HepG2 (cell line): Measurements from ENCODE around the gene C1R. TPM values are rescaled to one million over a fixed set of nuclear protein-coding genes. Genes with fewer than 3 reads are reported as not detected.

Experiments
- ATAC-seq: fragments of 200-7000 bp; cut with Tn5 transposase; 3 replicates; pipeline ENCODE4 v1.9.1; 2020; ENCODE audit warnings: mild to moderate bottlenecking, moderate library complexity
- BruUV-seq: library from RNA; stranded (reverse); fragments of 400-500 nt; replicated peaks from 2 replicates; lab custom pipeline; 2021; lab: Mats Ljungman, UMichigan
- CTCF ChIA-PET: fragments of 300-600 bp; formaldehyde crosslinking; extraction: SDS; loops from one replicate; lab custom pipeline; 2021; ENCODE audit warnings: low total read pairs, inconsistent platforms, low intra/inter-chr PET ratio; lab: Yijun Ruan, JAX
- POLR2A ChIA-PET: fragments of 350-600 bp; sonication (Branson Sonifier 250); formaldehyde crosslinking; loops from one replicate; lab custom pipeline; 2020; ENCODE audit warnings: antibody characterized with exemption, inconsistent platforms; lab: Yijun Ruan, JAX
- DNase-seq: peaks from one replicate; pipeline ENCODE4 v3.0.0-alpha.2; 2015; ENCODE audit warnings: low spot score
- FAIRE-seq: peaks from 3 replicates; lab custom pipeline; 2011; peaks lifted over from hg19 to GRCh38; lab: Jason Lieb, UNC
- H2AFZ ChIP-seq: one replicate; pipeline ENCODE4 v1.6.1; 2011; ENCODE audit warnings: low read length, inconsistent platforms
- H3K27ac ChIP-seq: fragments of 300-600 bp; 3 replicates; pipeline ENCODE4 v1.8.0; 2011; ENCODE audit warnings: mixed run types, mild to moderate bottlenecking, mixed read lengths, low read length, inconsistent platforms; ENCODE audit not compliant: insufficient read depth; ENCODE audit errors: extremely low read length
- H3K27me3 ChIP-seq, 2 experiments: fragments of 200-600 bp in 1 of 2; 2 replicates in 1 of 2; 3 replicates in 1 of 2; pipeline versions ENCODE4 v1.6.0 to v1.8.0; 2011; ENCODE audit warnings: low read length in 2 of 2, mild to moderate bottlenecking in 2 of 2, moderate library complexity in 2 of 2, inconsistent platforms in 1 of 2; ENCODE audit not compliant: insufficient read depth in 2 of 2, control insufficient read depth in 1 of 2
- H3K36me3 ChIP-seq, 2 experiments: fragments of 200-600 bp in 1 of 2; replicated peaks in 1 of 2; 2 replicates in 1 of 2; 3 replicates in 1 of 2; pipeline versions ENCODE4 v1.5.1 to v1.8.0; 2011; ENCODE audit warnings: low read length in 2 of 2, inconsistent platforms in 1 of 2; ENCODE audit not compliant: insufficient read depth in 2 of 2, control insufficient read depth in 1 of 2
- H3K4me1 ChIP-seq: 2 replicates; pipeline ENCODE4 v1.5.1; 2012; ENCODE audit warnings: low read length, inconsistent platforms; ENCODE audit not compliant: insufficient read depth
- H3K4me2 ChIP-seq: 2 replicates; pipeline ENCODE4 v1.6.0; 2011; ENCODE audit warnings: low read depth, low read length, inconsistent platforms
- H3K4me3 ChIP-seq, 3 experiments: fragments of 200-600 bp in 1 of 3; sonication (generic), shearing (Covaris generic) in 1 of 3; replicated peaks in 1 of 3; 2 replicates each; pipeline ENCODE4 v1.5.1; 2011 to 2016; ENCODE audit warnings: low read length in 3 of 3, inconsistent platforms in 2 of 3, low read depth in 2 of 3, mild to moderate bottlenecking in 2 of 3, control low read depth in 1 of 3, mixed read lengths in 1 of 3; ENCODE audit not compliant: insufficient read depth in 1 of 3
- H3K79me2 ChIP-seq: one replicate; pipeline ENCODE4 v1.6.1; 2011; ENCODE audit warnings: low read length, inconsistent platforms; ENCODE audit not compliant: insufficient read depth
- H3K9ac ChIP-seq: 2 replicates; pipeline ENCODE4 v1.6.0; 2011; ENCODE audit warnings: mild to moderate bottlenecking, low read depth, low read length, inconsistent platforms; ENCODE audit not compliant: insufficient read depth
- H3K9me3 ChIP-seq: 2 replicates; pipeline ENCODE4 v1.5.1; 2012; ENCODE audit warnings: mild to moderate bottlenecking, low read length
- H4K20me1 ChIP-seq: 2 replicates; pipeline ENCODE4 v1.6.0; 2011; ENCODE audit warnings: inconsistent platforms, mild to moderate bottlenecking, low read length, moderate library complexity; ENCODE audit not compliant: insufficient read depth
- AGO1 ChIP-seq: fragments of 200-400 bp; formaldehyde crosslinking; IDR thresholded peaks from 2 replicates; pipeline ENCODE4 v1.6.1; 2017; ENCODE audit warnings: mild to moderate bottlenecking, low read depth, low read length, moderate library complexity; ENCODE audit not compliant: poor library complexity, severe bottlenecking
- CBX2 ChIP-seq, 2 experiments: fragments of 200-600 bp in 1 of 2; sonication (generic); formaldehyde crosslinking in 1 of 2; IDR thresholded peaks; 2 replicates each; pipeline versions ENCODE4 v1.7.0 to v1.8.1; 2018 to 2022; ENCODE audit warnings: low read depth in 2 of 2, low read length in 1 of 2, mild to moderate bottlenecking in 1 of 2, missing genetic modification reagents in 1 of 2
- MEIS1 ChIP-seq: sonication (generic); formaldehyde crosslinking; IDR thresholded peaks from 2 replicates; pipeline ENCODE4 v1.9.0; 2021; ENCODE audit warnings: mild to moderate bottlenecking, missing genetic modification reagents, moderate library complexity, borderline replicate concordance
- MEIS2 ChIP-seq: sonication (generic); formaldehyde crosslinking; IDR thresholded peaks from 2 replicates; pipeline ENCODE4 v1.9.0; 2021; ENCODE audit warnings: mild to moderate bottlenecking, missing genetic modification reagents
- NCOA1 ChIP-seq: sonication (generic); formaldehyde crosslinking; IDR thresholded peaks from 2 replicates; pipeline ENCODE4 v1.9.0; 2021; ENCODE audit warnings: missing genetic modification reagents
- NR3C1 ChIP-seq: sonication (generic); formaldehyde crosslinking; IDR thresholded peaks from 2 replicates; pipeline ENCODE4 v1.4.0; 2020; ENCODE audit warnings: missing genetic modification reagents
- ZBTB42 ChIP-seq: sonication (generic); formaldehyde crosslinking; IDR thresholded peaks from 2 replicates; pipeline ENCODE4 v1.5.0; 2020; ENCODE audit warnings: mild to moderate bottlenecking, missing genetic modification reagents
- WGBS: methylation state at CpG from one replicate; pipeline ENCODE4 v1.1.6; 2017; ENCODE audit warnings: low lambda C conversion rate; 5-methylcytosine and 5-hydroxymethylcytosine counted together
- in situ Hi-C: cut with HindIII; loops from 2 replicates; pipeline ENCODE4 v1.10.0; 2017; ENCODE audit warnings: low pct_unique_long_range_greater_than_20kb; ENCODE audit not compliant: extremely low pct_ligation_motif_present
- intact Hi-C: fragments of 100-400 bp; cut with micrococcal nuclease; formaldehyde crosslinking; loops from one replicate; pipeline ENCODE4 v1.10.0; 2022; ENCODE audit not compliant: unreplicated experiment
- polyA plus RNA-seq, 8 experiments: library from polyadenylated mRNA; depleted of rRNA in 3 of 8; stranded (reverse) in 7 of 8; unstranded in 1 of 8; fragments of >200 nt; fragmentation: Illumina TruSeq in 4 of 8; extraction: Trizol in 4 of 8; gene quantifications; 2 replicates each; pipeline versions ENCODE4 v1.2.1 to v1.2.3, GENCODE V29; 2011 to 2016; ENCODE audit warnings: low read depth in 4 of 8, missing spikeins in 1 of 8, mixed read lengths in 1 of 8; ENCODE audit not compliant: insufficient read depth in 1 of 8
- total RNA-seq, 5 experiments: library from RNA; depleted of rRNA; stranded (reverse); fragments of >200 nt; fragmentation: Illumina TruSeq; extraction: Trizol; gene quantifications; 2 replicates each; pipeline ENCODE4 v1.2.3, GENCODE V29; 2016; ENCODE audit warnings: low read depth in 1 of 5
- TF ChIP-seq, protein P1 (sequence below): sonication (generic); formaldehyde crosslinking; IDR thresholded peaks from 2 replicates; pipeline ENCODE4 v1.5.1; 2020; ENCODE audit warnings: mild to moderate bottlenecking, missing genetic modification reagents, moderate library complexity

C1R gene
- total and polyA plus RNA-seq, 2 of the 13 experiments (the other 11 are each of a cell fraction or from before 2014, with no cell fraction given), result 3.5 to 6.5 TPM

DNA sequence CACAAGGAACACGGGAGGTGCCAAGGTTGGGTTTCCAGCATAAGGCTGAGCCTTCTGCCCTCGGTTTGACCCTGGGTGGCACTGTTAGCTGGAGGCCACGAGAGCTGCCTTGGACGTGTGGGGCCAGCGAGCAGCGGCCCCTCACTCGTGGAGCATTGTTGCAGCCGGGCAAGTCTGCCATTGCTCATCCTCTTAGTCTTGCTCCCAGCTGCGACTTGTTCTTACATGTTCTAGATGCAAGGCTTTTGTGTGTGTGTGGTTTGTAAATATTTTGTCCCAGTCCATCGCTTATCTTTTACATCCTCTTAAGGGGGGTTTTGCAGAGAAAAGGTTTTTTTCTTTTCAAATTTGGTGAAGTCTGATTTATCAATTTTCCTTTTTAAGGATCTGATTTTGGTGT lies 52.8 kb downstream of the C1R start:
- no peak for FAIRE-seq
- Histone ChIP-seq H3K36me3 (no peaks in the 10 kb centered on the region), H3K4me2 (no peak overlapping the region), H3K4me3 (no peak overlapping the region), H4K20me1 (no peaks in the 10 kb centered on the region), H3K9ac (no peak overlapping the region), H3K79me2 (no peaks in the 10 kb centered on the region), H3K9me3 (no peaks in the 10 kb centered on the region), H3K27ac (no peak overlapping the region), H3K27me3 (no peaks in the 10 kb centered on the region), H3K4me1 (peaks cover 18% of the 10 kb centered on the region), H2AFZ (no peak overlapping the region)
- no TSS peak for BruUV-seq
- TF ChIP-seq, protein P1, sequence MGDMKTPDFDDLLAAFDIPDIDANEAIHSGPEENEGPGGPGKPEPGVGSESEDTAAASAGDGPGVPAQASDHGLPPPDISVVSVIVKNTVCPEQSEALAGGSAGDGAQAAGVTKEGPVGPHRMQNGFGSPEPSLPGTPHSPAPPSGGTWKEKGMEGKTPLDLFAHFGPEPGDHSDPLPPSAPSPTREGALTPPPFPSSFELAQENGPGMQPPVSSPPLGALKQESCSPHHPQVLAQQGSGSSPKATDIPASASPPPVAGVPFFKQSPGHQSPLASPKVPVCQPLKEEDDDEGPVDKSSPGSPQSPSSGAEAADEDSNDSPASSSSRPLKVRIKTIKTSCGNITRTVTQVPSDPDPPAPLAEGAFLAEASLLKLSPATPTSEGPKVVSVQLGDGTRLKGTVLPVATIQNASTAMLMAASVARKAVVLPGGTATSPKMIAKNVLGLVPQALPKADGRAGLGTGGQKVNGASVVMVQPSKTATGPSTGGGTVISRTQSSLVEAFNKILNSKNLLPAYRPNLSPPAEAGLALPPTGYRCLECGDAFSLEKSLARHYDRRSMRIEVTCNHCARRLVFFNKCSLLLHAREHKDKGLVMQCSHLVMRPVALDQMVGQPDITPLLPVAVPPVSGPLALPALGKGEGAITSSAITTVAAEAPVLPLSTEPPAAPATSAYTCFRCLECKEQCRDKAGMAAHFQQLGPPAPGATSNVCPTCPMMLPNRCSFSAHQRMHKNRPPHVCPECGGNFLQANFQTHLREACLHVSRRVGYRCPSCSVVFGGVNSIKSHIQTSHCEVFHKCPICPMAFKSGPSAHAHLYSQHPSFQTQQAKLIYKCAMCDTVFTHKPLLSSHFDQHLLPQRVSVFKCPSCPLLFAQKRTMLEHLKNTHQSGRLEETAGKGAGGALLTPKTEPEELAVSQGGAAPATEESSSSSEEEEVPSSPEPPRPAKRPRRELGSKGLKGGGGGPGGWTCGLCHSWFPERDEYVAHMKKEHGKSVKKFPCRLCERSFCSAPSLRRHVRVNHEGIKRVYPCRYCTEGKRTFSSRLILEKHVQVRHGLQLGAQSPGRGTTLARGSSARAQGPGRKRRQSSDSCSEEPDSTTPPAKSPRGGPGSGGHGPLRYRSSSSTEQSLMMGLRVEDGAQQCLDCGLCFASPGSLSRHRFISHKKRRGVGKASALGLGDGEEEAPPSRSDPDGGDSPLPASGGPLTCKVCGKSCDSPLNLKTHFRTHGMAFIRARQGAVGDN (CRISPR knock-in tag), result 0 out of 2 replicates have a peak, but pooled peaks have one; percentile 8
- TF ChIP-seq MEIS1 (no peak), CBX2 (IDR thresholded peaks at IDR 0.05; ENCODE audit: low read depth, low read length) (no peak), CBX2 (CRISPR knock-in tag; IDR thresholded peaks at IDR 0.05; ENCODE audit: low read depth) (no peak), MEIS2 (CRISPR knock-in tag) (no peak), AGO1 (no peak), NR3C1 (CRISPR knock-in tag) (no peak), NCOA1 (CRISPR knock-in tag) (no peak), ZBTB42 (no peak)
- ChIA-PET CTCF (no interaction called here), POLR2A (no interaction called here)
- DNase-seq, result no peak
- WGBS, result 75% methylated on average over 6 of the region's 10 CpGs
- no peak; the same call in 2 of the 3 replicates for ATAC-seq
- intact Hi-C loops (no loop called here), in situ Hi-C loops (no loop called here)
